Measurements from ENCODE around the gene CDH4. TPM values are rescaled to one million over a fixed set of nuclear protein-coding genes. Genes with fewer than 3 reads are reported as not detected.

The CDH4 gene
- total RNA-seq, 2 experiments from 2014 or later, result 0.11 to 0.18 TPM

DNA sequence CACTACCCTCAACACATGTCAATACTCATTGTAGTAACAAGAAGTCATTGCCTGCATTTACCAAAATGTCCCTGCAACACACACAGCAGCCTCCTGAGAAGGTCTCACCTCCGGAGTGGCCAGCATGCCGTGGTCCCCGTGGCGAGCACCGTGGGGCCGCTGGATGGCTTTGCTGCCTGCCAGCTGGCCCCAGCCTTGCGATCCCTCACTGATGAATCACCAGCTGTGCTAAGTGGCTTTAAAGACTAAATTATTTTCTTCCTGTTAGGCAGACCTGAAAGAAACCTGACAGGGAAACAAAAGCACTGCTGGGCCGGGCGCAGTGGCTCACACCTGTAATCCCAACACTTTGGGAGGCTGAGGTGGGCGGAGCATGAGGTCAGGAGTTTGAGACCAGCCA lies 306.7 kb downstream of the CDH4 start:
- TF ChIP-seq, protein P1, sequence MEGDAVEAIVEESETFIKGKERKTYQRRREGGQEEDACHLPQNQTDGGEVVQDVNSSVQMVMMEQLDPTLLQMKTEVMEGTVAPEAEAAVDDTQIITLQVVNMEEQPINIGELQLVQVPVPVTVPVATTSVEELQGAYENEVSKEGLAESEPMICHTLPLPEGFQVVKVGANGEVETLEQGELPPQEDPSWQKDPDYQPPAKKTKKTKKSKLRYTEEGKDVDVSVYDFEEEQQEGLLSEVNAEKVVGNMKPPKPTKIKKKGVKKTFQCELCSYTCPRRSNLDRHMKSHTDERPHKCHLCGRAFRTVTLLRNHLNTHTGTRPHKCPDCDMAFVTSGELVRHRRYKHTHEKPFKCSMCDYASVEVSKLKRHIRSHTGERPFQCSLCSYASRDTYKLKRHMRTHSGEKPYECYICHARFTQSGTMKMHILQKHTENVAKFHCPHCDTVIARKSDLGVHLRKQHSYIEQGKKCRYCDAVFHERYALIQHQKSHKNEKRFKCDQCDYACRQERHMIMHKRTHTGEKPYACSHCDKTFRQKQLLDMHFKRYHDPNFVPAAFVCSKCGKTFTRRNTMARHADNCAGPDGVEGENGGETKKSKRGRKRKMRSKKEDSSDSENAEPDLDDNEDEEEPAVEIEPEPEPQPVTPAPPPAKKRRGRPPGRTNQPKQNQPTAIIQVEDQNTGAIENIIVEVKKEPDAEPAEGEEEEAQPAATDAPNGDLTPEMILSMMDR (IDR thresholded peaks at IDR 0.05), result no peak
- Mint-ChIP-seq H3K27ac (no peak overlapping the region), H3K36me3 (ENCODE audit: low read depth) (no peaks in the 10 kb centered on the region), H3K27me3 (no peaks in the 10 kb centered on the region), H3K9me3 (peaks cover 1% of the 10 kb centered on the region), H3K4me1 (ENCODE audit: low read depth) (no peaks in the 10 kb centered on the region), H3K4me3 (no peak overlapping the region)
- DNase-seq, result no peak
- CTCF ChIA-PET, result no interaction called here
- intact Hi-C loops (cut with micrococcal nuclease), result no loop called here
- ATAC-seq, result no peak
- POLR2A ChIA-PET, result no interaction called here

- POLR2A ChIA-PET, result no interaction called here
- no peak for DNase-seq
- H3K4me3 Mint-ChIP-seq, result no peak overlapping the region
- no peak overlapping the region for H3K27ac Mint-ChIP-seq
- no peaks in the 10 kb centered on the region for H3K27me3 Mint-ChIP-seq
- no peaks in the 10 kb centered on the region for H3K4me1 Mint-ChIP-seq (ENCODE audit: low read depth)
- TF ChIP-seq, protein P1 (IDR thresholded peaks at IDR 0.05), result no peak
- CTCF ChIA-PET, result no interaction called here
- ATAC-seq, result no peak
- peaks cover 1% of the 10 kb centered on the region for H3K9me3 Mint-ChIP-seq
- H3K36me3 Mint-ChIP-seq (ENCODE audit: low read depth), result no peaks in the 10 kb centered on the region
- intact Hi-C loops (cut with micrococcal nuclease), result loop anchor here (10.0 kb wide), 1 partner anchor 55 kb away; no protein-coding TSS in a partner anchor
Measured at GRCh38 chr20:61559706-61560315, 307.8 kb downstream of the CDH4 start.

DNA sequence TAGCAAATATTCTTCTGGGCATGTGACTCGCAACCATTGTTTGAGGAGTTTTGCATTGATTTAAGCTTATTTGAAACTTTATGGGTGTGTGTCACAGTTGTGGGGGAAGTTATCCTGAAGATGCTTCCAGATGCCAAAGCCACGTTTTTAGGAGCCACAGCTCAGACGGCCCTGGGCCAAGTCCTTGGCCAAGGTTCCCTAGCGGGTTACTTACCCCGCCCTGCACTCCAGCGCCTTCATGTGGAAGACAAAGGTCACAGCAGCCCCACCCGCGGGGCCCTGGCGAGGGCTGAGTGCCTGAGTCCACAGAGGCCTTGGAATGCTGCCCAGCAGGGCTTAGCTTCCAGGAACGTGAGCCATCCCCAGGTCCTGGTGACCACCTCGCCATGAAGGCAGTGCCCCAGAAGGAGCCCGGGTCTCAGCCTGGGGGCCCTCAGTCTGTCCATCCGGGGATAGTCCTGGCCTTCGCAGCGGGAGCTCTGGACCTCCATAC lies 308.3 kb downstream of the CDH4 start:
- POLR2A ChIA-PET, result no interaction called here
- intact Hi-C loops (cut with micrococcal nuclease), result loop anchor here (10.0 kb wide), 1 partner anchor 56 kb away; no protein-coding TSS in a partner anchor
- TF ChIP-seq, protein P1 (IDR thresholded peaks at IDR 0.05), result no peak
- H3K4me3 Mint-ChIP-seq, result no peak overlapping the region
- no peaks in the 10 kb centered on the region for H3K9me3 Mint-ChIP-seq
- no peak overlapping the region for H3K27ac Mint-ChIP-seq
- no peaks in the 10 kb centered on the region for H3K27me3 Mint-ChIP-seq
- CTCF ChIA-PET, result no interaction called here
- H3K4me1 Mint-ChIP-seq (ENCODE audit: low read depth), result no peaks in the 10 kb centered on the region
- no peaks in the 10 kb centered on the region for H3K36me3 Mint-ChIP-seq (ENCODE audit: low read depth)
- ATAC-seq (no peak), DNase-seq (no peak)

- TF ChIP-seq, protein P1 (IDR thresholded peaks at IDR 0.05), result no peak
- Mint-ChIP-seq H3K36me3 (ENCODE audit: low read depth) (no peaks in the 10 kb centered on the region), H3K27ac (no peak overlapping the region), H3K27me3 (no peaks in the 10 kb centered on the region), H3K4me3 (no peak overlapping the region), H3K9me3 (no peaks in the 10 kb centered on the region), H3K4me1 (ENCODE audit: low read depth) (no peaks in the 10 kb centered on the region)
- POLR2A ChIA-PET, result no interaction called here
- DNase-seq (no peak), ATAC-seq (no peak)
- CTCF ChIA-PET, result no interaction called here
- intact Hi-C loops (cut with micrococcal nuclease), result loop anchor here (10.0 kb wide), 1 partner anchor 56 kb away; no protein-coding TSS in a partner anchor
Measured at GRCh38 chr20:61561111-61561830, 309.2 kb downstream of the CDH4 start.

- Mint-ChIP-seq H3K27ac (no peak overlapping the region), H3K4me3 (no peak overlapping the region), H3K4me1 (ENCODE audit: low read depth) (no peaks in the 10 kb centered on the region), H3K36me3 (ENCODE audit: low read depth) (no peaks in the 10 kb centered on the region), H3K9me3 (no peaks in the 10 kb centered on the region), H3K27me3 (no peaks in the 10 kb centered on the region)
- POLR2A ChIA-PET, result no interaction called here
- intact Hi-C loops (cut with micrococcal nuclease), result loop anchor here (10.0 kb wide), 1 partner anchor 58 kb away; no protein-coding TSS in a partner anchor
- CTCF ChIA-PET, result no interaction called here
- TF ChIP-seq, protein P1 (IDR thresholded peaks at IDR 0.05), result no peak
- no peak for DNase-seq
- ATAC-seq, result no peak
Measured at GRCh38 chr20:61562491-61562890, 310.4 kb downstream of the CDH4 start.
